Fibroblast of upper back skin (primary cell): ENCODE measurements around the gene ANXA2.
A peak's percentile ranks its signal among the peaks of the same experiment; 100 is the strongest.
"Not testable (repeated sequence)": the region's sequence is repeated elsewhere in the genome, so short reads cannot be mapped to it uniquely, and the experiment has no call there.

Experiments
- DNase-seq: peaks from one replicate; pipeline ENCODE4 v3.0.0-alpha.2; 2013

Gene ANXA2

DNA sequence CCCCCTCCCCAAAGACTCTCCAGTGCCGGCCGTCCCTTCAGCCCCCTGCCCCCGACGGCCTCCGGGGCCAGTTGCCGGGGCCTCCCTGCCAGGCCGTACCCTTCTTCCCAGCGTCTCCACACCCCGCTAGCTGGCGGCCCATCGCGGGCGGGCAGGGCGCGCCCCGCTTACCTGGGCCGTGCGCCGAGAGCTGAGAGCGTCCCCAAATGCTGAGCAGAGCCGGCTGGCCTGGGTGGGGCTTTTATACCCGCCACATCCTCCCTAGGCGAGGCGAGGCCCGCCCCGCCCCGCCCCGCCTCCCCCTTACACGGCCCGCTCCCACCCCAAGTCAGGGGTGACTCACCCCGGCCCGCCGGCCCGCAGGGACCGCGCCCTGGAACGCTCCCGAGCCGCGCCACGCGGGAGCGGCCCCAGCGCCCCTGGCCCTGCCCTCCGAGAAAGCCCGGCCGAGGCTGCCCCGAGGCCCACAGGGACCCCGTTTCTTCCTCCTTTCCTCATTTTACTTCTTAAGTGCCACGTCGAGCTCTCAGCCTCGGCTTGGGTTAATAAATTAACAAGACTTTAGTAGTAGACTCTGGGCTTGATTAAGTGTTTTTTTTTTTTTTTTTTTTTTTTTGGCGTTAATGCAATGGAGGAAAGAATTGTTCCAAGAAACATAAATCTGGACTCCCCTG is at the start of gene ANXA2:
Gene ANXA2, minus strand, starts transcription at position 215 of the 674 bp plus-strand sequence. CDS start 11,911 bp downstream, outside the sequence.
- DNase-seq, result peak; percentile 93

DNA sequence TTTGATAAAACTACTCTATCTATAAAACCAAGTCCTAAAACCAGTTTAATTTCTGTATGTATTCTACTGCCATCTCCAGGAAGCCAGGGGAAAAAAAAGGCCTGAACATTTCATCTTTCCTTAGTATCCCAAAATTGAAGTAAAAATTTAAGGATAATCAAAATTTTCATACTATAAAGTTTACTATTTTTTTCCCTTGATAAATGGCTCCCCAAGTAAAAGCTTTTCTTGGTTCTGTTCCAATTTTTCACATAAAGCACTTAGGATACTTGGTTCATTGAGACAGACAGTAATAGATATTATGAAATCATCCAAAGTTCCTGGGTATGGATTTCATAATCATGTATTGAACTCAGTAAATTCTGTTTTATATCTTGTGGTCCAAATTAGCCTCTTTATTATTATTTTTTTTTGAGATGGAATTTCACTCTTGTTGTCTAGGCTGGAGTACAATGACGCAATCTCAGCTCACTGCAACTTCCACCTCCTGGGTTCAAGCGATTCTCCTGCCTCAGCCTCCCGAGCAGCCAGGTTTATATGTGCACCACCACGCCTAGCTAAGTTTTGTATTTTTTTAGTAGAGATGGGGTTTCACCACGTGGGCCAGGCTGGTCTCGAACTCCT is 46.6 kb upstream of the ANXA2 start:
- peak; percentile 51 for DNase-seq

DNA sequence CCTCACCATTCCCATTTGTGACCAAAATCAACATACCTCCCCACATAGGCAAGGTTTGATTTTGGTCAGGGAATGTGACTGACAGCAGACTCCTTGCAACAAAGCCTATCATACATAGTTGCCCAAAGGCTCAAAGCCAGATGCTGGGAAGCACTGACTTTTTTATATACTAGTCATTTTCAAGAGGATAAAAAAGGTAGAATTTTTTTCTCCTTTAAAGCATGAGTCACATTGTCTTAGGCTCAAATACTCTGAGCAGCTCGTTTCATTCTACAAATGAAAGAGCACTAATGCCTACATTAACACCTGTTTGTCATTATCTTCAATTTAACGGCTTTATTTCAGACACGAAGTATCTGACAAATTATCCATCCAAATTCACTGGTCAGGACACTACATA is 45.0 kb upstream of the ANXA2 start:
- peak; percentile 62 for DNase-seq

DNA sequence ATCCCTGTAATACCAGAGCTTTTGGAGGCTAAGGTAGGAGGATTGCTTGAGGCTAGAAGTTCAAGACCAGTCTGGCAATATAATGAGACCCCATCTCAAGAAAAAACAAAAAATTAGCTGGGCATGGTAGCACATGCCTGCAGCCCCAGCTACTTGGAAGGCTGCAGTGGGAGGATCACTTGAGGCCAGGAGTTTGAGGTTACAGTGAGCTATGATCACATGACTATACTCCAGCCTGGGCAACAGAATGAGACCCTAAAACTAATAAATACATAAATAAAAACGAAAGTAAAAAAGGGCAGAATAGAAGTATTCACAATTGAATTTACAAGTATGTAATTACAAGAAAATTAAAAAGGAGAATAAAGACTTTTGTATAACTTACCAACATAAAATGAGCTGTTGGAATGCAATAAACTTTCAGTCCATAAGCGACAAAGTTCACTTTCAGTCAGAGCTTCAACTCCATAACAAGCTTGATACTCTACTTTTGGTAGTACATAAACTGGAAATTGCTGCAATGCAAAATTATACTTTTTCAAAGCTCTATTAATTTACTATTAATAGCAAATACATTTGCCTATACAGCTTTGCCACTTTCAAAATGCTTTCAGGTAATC is 44.4 kb upstream of the ANXA2 start:
- no peak for DNase-seq

DNA sequence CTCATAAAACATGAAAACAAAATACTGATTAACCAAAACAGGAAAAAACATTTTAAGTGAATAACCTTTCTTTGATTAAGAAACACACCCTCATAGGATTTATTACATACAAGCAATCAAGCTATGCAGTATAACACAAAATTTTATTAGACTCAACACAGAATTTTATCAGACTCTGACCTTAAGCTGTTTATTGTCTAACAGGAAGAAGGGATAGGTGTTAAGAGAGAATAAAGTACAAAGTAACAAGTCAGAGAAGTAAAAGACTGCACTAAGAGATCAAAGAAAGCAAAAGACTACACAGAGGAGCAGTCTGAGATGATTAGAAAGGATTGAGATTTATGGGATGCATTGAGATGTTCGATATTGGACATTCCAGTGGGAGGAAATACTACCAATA is 43.5 kb upstream of the ANXA2 start:
- DNase-seq, result no peak

DNA sequence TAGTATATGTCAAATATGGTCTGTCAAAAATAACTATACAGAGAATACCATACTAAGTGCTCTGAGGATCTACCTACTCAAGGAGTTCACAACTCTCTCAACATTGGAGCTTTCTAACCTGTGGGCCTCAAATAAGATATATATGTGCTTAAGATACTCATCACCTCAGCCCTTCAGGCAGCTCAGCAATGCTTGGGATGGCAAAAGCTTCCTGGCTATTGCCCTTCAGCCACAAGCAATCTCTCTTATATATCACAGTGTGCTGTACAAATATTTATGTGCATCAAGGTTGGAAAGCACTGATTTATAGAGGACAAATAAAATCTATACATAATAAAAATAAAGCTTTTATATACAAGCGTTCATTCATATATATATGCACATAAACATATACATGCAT is 40.9 kb upstream of the ANXA2 start:
- DNase-seq, result no peak

DNA sequence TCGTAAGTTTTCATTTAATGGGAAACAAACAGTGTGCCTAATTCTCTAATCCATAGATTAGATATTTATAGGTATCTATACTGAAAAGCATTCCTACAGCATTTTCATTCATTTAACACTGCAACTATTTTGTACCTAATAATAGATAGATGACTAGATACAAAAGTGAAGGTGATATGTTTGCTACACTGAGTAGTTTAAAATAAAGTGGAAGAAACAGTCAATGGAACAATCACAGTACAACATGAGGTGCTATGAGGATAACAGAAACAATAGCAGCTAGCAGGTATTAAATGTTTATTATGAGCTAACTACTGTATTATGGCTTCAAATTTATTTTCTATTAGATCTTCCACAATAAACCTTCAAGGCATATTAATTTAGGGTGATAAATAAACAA is 31.1 kb upstream of the ANXA2 start:
- no peak for DNase-seq

DNA sequence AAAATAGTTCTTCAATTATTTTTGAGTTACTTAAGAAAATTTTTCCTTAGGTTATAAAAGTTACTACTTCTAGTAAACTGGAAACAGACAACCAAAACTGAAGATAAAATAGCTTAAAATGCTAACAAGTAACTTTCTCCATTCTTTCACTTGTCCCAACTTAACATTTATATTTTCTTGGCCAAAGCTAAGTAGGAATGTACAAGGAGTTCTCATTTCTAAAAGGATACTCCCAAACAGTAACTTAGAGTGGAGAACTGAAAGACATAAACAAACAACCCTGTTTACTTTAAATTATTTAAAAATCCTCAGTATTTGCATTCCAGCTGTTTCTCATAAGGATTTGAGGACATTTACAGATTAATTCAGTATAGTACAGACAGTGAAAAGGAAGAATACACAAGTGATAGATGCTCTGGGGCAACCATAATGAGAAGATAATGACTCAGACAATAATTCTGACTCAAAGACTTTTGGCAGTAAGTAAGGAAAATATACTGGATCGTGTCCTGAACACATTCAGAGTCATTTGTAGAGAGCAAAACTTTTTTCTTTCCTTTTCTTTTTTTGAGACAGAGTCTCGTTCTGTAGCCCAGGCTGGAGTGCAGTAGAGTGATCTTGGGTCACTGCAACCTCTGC is 29.2 kb upstream of the ANXA2 start:
- peak; percentile 80 for DNase-seq

DNA sequence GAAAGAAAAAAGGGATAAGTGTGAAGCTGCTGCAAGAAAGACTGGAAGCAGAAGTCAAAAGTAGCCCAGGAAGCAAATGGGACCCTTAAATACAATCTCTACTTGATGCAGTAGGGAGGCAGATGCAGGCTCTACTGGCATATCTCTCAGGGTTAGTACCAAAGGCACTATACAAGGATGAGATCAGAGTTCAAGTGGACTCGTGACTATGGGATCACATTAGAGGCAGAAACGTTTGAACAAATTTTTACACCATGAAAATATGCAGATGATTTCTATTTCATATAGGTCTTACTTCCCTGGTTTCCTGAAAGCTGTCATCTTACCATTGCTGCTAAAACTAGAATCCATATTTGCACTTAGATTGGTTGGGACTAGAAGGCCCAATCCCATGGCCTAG is 27.7 kb upstream of the ANXA2 start:
- no peak for DNase-seq

DNA sequence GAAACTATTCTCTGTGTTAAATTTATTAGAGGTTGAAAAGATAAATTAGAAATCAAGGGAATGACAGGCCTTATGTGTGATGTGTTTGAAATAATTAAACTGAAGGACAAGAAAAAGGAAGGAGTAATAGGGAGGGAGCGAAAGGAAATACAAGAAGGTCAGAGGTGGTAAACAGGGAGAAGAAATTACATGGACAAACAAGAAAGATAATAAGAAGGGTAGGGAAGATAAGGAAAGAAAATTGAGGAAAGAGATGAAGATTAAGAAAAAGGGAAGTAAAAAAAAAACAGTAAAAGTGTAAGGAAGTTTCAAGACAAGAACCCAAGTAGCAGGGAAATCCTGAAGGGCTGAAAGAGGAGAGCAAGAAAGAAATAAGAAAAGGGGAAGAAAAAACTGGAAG is 26.2 kb upstream of the ANXA2 start:
- no peak for DNase-seq

DNA sequence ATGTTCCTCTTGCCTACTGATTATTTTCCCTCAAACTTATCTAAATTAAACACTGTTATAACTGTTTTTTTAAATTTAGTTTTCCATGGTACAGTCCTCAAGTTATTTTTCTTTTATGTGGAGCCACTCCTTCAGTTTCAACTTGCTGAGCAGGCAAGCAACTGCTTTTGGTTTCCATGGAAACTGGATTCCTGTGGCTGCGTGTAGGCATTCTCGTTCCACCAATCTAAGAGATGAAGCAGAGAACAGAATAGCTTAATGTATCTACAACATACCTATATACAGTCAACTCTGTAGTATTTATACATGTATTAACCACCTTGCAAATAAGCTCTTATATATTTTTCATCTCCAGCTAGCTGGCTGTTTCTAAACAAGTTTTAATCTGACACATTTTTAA is 25.8 kb upstream of the ANXA2 start:
- DNase-seq, result peak; percentile 95

DNA sequence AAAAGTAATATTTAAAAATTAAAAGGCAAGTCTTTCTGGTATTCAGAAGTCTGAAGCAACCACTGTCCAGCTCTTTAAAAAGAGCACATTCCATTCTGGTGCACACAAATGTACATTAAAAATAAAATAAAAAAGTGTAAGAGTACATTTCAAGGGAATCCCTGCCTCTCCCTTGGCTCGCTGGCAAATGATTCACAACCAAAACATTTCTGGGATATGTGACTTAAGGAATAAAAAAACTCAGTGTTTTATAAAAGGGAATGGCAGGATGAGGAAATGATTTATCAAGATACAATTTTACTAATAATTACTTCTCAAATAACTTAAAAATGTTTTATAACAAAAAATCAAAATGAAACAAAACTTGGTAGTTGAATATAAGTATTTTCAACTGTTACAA is 23.8 kb upstream of the ANXA2 start:
- peak; percentile 94 for DNase-seq

DNA sequence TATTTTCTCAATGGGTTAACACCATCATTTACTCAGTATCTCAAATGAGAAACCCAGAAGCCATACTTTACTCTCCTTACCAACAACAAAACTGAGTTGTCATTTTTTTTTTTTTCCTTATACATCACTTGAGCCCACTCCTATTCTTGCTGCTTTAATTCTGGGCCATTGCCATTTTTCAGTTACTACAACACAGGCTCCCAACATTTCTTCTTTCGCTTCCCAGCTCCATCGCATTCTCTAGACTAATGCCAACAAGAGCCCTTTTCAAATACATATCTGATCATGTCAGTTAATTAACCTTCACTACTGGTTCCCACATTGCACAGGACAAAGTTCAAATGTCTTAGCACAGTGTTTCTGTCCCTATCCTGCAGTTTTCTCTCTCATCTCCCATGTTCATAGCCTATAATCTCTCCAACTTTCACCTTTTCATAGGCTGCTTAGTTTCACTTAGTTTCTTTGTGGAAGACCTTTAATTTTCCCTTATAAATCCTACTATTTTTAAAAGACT is 22.5 kb upstream of the ANXA2 start:
- no peak for DNase-seq

DNA sequence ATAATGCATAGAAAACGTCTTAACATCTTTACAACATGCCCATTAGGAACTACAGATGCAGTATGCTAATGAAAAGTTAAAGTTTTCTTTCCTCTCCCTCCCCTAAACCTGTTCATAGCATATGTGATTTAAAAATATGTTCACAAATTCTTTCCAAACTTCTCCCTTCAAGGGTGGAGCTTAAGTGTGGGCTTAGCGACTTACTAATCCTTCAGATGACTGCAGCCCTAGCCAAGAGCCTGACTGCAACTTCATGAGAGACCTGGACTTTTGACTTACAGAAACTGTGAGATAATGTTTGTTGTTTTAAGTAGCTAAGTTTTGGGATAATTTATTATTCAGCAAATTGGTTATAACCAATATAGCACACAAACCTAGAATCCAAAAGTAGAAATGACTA is 22.0 kb upstream of the ANXA2 start:
- peak; percentile 62 for DNase-seq

DNA sequence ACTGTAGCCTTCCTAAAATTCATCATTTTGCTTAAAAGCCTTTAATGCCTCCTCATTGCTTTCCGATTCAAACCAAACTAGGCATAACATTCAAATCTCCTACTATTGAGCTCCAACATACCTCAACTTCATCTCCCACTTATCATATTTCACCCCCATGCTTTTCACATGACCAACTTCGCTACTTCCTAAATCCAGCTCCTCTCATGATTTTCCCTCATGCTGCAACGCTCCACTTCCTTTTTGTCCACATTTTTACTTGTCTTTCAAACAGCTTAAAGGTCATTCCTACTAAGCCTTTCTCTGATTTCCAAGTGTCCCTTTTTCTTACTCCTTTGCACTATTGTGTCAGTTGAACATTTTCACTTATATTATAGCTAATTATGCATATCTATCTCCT is 20.3 kb upstream of the ANXA2 start:
- no peak for DNase-seq

DNA sequence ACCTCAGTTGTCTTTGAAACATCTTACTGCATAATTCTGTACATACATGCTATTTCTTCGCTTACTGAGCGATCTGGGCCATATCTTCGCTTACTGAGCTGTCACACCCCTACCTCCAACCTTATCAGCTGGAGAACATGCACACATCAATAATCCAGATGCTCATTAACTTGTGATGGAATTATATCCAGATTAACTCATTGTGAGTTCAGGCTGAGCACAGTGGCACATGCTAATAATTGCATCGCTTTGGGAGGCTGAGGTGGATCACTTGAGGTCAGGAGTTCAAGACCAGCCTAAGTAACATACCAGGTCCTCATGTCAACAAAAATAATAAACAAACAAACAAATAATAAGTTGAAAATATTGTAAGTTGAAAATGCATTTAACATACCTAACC is 19.3 kb upstream of the ANXA2 start:
- no peak for DNase-seq

DNA sequence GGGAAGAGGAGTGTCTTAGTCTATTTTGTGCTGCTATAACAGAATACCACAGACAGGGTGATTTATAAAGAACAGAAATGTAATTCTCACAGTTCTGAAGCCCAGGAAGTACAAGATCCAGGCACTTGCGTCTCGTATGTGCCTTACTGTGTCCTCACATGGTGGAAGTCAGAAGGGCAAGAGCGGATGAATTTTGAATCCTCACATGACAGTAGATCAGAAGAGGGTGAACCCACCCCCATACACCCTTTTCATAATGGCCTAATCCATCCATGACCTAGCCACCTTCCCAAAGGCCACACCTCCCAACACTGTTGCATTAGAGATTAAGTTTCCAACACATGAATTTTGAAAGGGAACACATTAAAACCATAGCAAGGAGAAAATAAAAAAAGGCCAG is 18.7 kb upstream of the ANXA2 start:
- DNase-seq, result no peak

DNA sequence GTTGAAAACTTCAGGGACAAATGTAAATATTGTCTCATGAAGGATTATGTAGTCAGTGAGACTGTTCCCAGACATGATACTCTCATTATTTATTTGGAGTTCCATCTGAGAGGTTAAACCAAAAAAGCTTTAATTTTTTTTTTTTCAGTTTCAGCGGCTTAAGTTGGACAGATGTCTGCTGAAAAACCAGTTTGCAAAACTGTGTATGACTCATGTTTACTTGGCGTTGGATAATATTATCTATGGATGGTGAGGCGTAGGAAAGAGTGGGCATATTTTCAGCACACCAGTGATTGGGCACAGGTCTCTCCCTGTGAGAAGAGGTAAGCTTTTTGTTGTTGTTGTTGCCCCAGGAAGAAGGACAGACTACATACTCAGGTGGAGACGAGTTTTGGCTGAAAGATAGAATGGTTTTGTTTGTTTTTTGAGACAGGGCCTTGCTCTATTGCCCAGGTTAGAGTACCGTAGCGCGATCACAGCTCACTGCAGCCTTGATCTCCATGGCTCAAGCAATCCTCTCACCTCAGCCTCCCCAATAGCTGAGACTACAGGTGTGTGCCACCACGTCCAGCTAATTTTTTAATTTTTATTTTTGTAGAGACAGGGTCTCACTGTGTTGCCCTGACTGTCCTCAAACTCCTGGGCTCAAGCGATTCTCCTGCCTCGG is 16.4 kb upstream of the ANXA2 start:
- DNase-seq, result peak; percentile 45

DNA sequence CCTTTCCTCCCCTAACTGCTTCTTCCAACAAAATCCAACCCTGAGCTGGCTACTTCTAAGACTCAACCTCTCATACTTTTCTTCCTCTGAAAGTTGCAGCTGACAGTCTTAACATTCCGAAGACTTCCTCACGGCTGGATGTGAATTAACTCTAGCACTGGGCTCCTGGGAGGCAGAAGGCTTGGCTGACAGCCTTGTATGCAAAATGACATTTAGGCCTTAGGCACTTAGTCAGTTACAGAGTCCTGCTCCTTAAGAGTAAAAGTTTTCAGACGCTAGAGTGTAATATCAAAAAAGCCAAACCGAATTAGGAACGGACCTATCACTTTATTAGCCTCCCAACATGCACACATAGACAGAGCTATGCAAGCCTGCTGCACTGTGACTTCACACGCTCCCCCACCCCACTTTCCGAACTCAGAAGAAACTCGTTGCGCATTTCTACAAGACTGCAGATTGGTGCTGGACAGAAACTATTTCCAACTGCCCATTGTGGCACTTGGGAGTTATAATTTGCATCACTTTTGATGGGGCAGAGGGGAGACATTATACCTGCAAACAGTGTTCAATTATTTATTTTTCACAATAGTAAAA is 15.5 kb upstream of the ANXA2 start:
- DNase-seq, result peak; percentile 70

DNA sequence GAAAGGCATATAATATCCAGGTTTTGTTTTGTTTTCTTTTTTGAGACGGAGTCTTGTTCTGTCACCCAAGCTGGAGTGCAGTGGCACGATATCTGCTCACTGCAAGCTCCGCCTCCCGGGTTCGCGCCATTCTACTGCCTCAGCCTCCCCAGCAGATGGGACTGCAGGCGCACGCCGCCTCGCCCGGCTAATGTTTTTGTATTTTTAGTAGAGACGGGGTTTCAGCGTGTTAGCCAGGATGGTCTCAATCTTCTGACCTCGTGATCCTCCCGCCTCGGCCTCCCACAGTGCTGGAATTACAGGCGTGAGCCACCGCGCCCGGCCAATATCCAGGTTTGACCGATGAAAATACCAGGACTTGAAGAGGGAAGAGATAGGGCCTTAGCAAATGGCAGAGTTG is 15.0 kb upstream of the ANXA2 start:
- DNase-seq, result not testable (repeated sequence)

DNA sequence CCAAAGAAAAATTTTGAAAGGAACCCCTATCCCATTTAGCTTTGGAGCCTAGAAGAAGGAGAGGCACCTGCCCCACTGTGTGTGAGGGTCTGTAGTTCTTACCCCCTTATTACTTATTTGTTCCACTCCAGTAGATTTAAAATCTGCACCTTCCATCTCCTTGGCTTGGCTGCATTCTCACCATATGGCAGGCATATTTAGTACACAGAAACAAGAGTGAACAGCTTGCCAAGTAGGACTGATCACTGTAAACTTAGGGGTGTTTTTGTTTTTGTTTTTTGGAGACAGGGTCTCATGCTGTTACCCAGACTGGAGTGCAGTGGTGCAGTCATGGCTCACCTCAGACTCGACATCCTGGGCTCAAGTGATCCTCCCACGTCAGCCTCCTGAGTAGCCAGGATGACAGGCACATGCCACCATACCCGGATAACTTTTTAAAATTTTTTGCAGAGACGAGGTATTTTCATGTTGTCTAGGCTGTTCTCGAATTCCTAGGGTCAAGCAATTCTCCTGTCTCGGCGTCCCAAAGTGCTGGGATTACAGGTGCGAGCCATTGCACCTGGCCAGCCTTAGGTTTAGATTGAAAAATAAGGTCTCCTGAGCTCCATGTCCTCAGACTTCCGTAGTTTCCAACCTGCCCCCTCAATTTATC is 14.1 kb upstream of the ANXA2 start:
- no peak for DNase-seq

DNA sequence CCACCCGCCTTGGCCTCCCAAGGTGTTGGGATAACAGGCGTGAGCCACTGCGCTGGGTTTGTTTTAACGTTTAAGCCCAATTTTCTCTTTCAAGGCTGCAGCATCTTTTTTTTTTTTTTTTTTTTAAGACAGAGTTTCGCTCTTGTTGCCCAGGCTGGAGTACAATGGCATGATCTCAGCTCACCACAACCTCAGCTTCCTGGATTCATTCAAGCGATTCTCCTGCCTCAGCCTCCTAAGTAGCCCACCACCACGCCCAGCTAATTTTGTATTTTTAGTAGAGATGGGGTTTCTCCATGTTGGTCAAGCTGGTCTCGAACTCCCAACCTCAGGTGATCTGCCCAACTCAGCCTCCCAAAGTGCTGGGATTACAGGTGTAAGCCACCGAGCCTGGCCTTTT is 12.6 kb upstream of the ANXA2 start:
- not testable (repeated sequence) for DNase-seq
